CD14-positive monocyte (primary cell): ENCODE measurements around the gene HS6ST2. TPM values are rescaled to one million over a fixed set of nuclear protein-coding genes. Genes with fewer than 3 reads are reported as not detected.
A peak's percentile ranks its signal among the peaks of the same experiment; 100 is the strongest.

ENCODE experiments used
- DNase-seq, 3 donors: peaks; one replicate each; pipeline ENCODE4 v3.0.0-alpha.2; 2011 to 2022
- H2AFZ ChIP-seq: 2 replicates; pipeline ENCODE4 v1.6.0; 2012; ENCODE audit warnings: mild to moderate bottlenecking, low read depth, low read length, inconsistent platforms; ENCODE audit not compliant: insufficient read depth, poor library complexity, severe bottlenecking
- H3K27ac ChIP-seq, 2 donors: 1 replicate in 1 of 2; 2 replicates in 1 of 2; pipeline ENCODE4 v1.5.1; 2012 to 2013; ENCODE audit warnings: low read length in 2 of 2, control low read depth in 1 of 2, inconsistent platforms in 1 of 2, low read depth in 1 of 2, mild to moderate bottlenecking in 1 of 2
- H3K27me3 ChIP-seq, 2 donors: one replicate each; pipeline versions ENCODE4 v1.6.0 to v1.6.1; 2011 to 2013; ENCODE audit warnings: low read length in 2 of 2; ENCODE audit not compliant: control insufficient read depth in 2 of 2, insufficient read depth in 2 of 2
- H3K36me3 ChIP-seq, 2 donors: replicated peaks in 1 of 2; 1 replicate in 1 of 2; 2 replicates in 1 of 2; pipeline versions ENCODE4 v1.5.1 to v1.6.1; 2012 to 2013; ENCODE audit warnings: low read length in 2 of 2, control low read depth in 1 of 2, inconsistent platforms in 1 of 2, mild to moderate bottlenecking in 1 of 2; ENCODE audit not compliant: insufficient read depth in 2 of 2, control insufficient read depth in 1 of 2
- H3K4me1 ChIP-seq, 2 donors: 1 replicate in 1 of 2; 2 replicates in 1 of 2; pipeline versions ENCODE4 v1.5.1 to v1.6.1; 2012 to 2013; ENCODE audit warnings: low read length in 2 of 2, control low read depth in 1 of 2, inconsistent platforms in 1 of 2, mild to moderate bottlenecking in 1 of 2, moderate library complexity in 1 of 2; ENCODE audit not compliant: insufficient read depth in 2 of 2, control insufficient read depth in 1 of 2
- H3K4me2 ChIP-seq: replicated peaks from 2 replicates; pipeline ENCODE3; 2012; ENCODE audit warnings: low read length, moderate library complexity, mild to moderate bottlenecking; ENCODE audit not compliant: poor library complexity, severe bottlenecking; ENCODE audit errors: extremely low read depth
- H3K4me3 ChIP-seq, 3 experiments: fragments of 200-600 bp in 1 of 3; sonication (generic) in 1 of 3; replicated peaks in 1 of 3; 1 replicate in 2 of 3; 2 replicates in 1 of 3; pipeline ENCODE4 v1.5.1; 2011 to 2013; ENCODE audit warnings: low read length in 3 of 3, mild to moderate bottlenecking in 3 of 3, control low read depth in 2 of 3, low read depth in 2 of 3, inconsistent platforms in 1 of 3, moderate library complexity in 1 of 3
- H3K79me2 ChIP-seq: 2 replicates; pipeline ENCODE4 v1.6.0; 2012; ENCODE audit warnings: mild to moderate bottlenecking, control low read depth, inconsistent platforms, low read length, moderate library complexity; ENCODE audit not compliant: insufficient read depth
- H3K9ac ChIP-seq: 2 replicates; pipeline ENCODE4 v1.6.0; 2017; ENCODE audit warnings: low read length, mild to moderate bottlenecking; ENCODE audit not compliant: insufficient read depth, poor library complexity, severe bottlenecking
- H3K9me3 ChIP-seq, 2 donors: replicated peaks in 1 of 2; 1 replicate in 1 of 2; 2 replicates in 1 of 2; pipeline versions ENCODE4 v1.5.1 to v1.6.1; 2012 to 2013; ENCODE audit warnings: low read length in 2 of 2, control low read depth in 1 of 2; ENCODE audit not compliant: control insufficient read depth in 1 of 2, insufficient read depth in 1 of 2
- H4K20me1 ChIP-seq: 2 replicates; pipeline ENCODE4 v1.6.0; 2012; ENCODE audit warnings: mild to moderate bottlenecking, low read length, control low read depth, moderate library complexity; ENCODE audit not compliant: insufficient read depth
- H3K27ac Mint-ChIP-seq, 7 donors: one replicate each; pipeline ENCODE4 v1.8.0; 2020; ENCODE audit warnings: mild to moderate bottlenecking in 7 of 7, mixed read lengths in 7 of 7, moderate library complexity in 6 of 7, inconsistent platforms in 2 of 7
- H3K27me3 Mint-ChIP-seq, 3 donors: one replicate each; pipeline ENCODE4 v1.8.0; 2021 to 2022; ENCODE audit warnings: low read depth in 3 of 3, mild to moderate bottlenecking in 3 of 3, mixed read lengths in 3 of 3, moderate library complexity in 3 of 3, inconsistent platforms in 1 of 3
- H3K36me3 Mint-ChIP-seq, 2 donors: one replicate each; pipeline ENCODE4 v1.8.0; 2020; ENCODE audit warnings: mixed read lengths in 2 of 2, inconsistent platforms in 1 of 2, mild to moderate bottlenecking in 1 of 2
- H3K4me1 Mint-ChIP-seq: one replicate; pipeline ENCODE4 v1.8.0; 2020; ENCODE audit warnings: mild to moderate bottlenecking, mixed read lengths
- H3K4me3 Mint-ChIP-seq, 2 donors: one replicate each; pipeline ENCODE4 v1.8.0; 2020; ENCODE audit warnings: mild to moderate bottlenecking in 2 of 2, mixed read lengths in 2 of 2, moderate library complexity in 1 of 2
- H3K9me3 Mint-ChIP-seq, 7 donors: one replicate each; pipeline ENCODE4 v1.8.0; 2020 to 2022; ENCODE audit warnings: mixed read lengths in 7 of 7, mild to moderate bottlenecking in 6 of 7, moderate library complexity in 6 of 7, inconsistent platforms in 2 of 7
- WGBS: methylation state at CpG from one replicate; pipeline ENCODE4 v1.1.5; 2013; ENCODE audit warnings: missing lambda C conversion rate; ENCODE audit not compliant: insufficient coverage; 5-methylcytosine and 5-hydroxymethylcytosine counted together
- intact Hi-C, 2 donors: fragments of 100-400 bp; cut with micrococcal nuclease; formaldehyde crosslinking; loops; one replicate each; pipeline versions ENCODE4 v1.15.0 to v1.15.1; 2023
- polyA plus RNA-seq, 3 donors: library from polyadenylated mRNA; depleted of rRNA in 1 of 3; unstranded in 2 of 3; stranded (reverse) in 1 of 3; fragments of 300-500 nt in 2 of 3; fragments of >200 nt in 1 of 3; fragmentation: Illumina TruSeq in 2 of 3; gene quantifications; 1 replicate in 2 of 3; 2 replicates in 1 of 3; pipeline ENCODE4 v1.2.3, GENCODE V29; 2012 to 2021
- TF ChIP-seq, protein P1 (sequence below): fragments of 200-600 bp; IDR thresholded peaks from one replicate; pipeline ENCODE4 v1.8.0; 2022; ENCODE audit warnings: antibody characterized with exemption, mild to moderate bottlenecking

Gene HS6ST2
- polyA plus RNA-seq, 3 donors, result not detected

DNA sequence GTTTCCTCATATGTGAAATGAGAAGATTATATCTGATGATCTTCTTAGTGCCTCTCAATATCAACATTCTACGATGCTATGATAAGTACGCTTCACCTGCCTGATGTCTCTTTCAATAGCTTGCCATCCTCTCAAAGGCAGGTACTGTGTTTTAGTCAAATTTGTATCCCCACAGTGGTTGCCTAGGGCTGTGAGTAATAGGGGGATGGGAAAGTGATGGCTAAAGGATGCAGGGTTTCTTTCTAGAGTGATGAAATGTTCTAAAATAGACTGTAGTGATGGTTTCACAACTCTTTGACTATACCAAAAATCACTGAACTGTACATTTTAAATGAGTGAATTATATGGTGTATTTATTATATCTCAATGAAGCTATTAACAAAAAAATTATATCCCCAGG lies 142.8 kb downstream of the HS6ST2 start:
- intact Hi-C loops, result no loop called here
- no peak overlapping the region for H3K27ac Mint-ChIP-seq
- H3K9ac ChIP-seq, result no peak overlapping the region
- no peak overlapping the region for H3K4me3 Mint-ChIP-seq
- no peaks in the 10 kb centered on the region for H4K20me1 ChIP-seq
- no peaks in the 10 kb centered on the region for H3K9me3 Mint-ChIP-seq
- no peaks in the 10 kb centered on the region for H3K4me1 Mint-ChIP-seq
- H3K4me3 ChIP-seq, result no peak overlapping the region
- TF ChIP-seq, protein P1, sequence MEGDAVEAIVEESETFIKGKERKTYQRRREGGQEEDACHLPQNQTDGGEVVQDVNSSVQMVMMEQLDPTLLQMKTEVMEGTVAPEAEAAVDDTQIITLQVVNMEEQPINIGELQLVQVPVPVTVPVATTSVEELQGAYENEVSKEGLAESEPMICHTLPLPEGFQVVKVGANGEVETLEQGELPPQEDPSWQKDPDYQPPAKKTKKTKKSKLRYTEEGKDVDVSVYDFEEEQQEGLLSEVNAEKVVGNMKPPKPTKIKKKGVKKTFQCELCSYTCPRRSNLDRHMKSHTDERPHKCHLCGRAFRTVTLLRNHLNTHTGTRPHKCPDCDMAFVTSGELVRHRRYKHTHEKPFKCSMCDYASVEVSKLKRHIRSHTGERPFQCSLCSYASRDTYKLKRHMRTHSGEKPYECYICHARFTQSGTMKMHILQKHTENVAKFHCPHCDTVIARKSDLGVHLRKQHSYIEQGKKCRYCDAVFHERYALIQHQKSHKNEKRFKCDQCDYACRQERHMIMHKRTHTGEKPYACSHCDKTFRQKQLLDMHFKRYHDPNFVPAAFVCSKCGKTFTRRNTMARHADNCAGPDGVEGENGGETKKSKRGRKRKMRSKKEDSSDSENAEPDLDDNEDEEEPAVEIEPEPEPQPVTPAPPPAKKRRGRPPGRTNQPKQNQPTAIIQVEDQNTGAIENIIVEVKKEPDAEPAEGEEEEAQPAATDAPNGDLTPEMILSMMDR, result no peak
- H3K36me3 ChIP-seq, result no peaks in the 10 kb centered on the region
- H3K27me3 Mint-ChIP-seq, result peaks cover 0 to 2% (median 0%) of the 10 kb centered on the region in 3 donors
- no peaks in the 10 kb centered on the region for H3K36me3 Mint-ChIP-seq
- no peaks in the 10 kb centered on the region for H3K27me3 ChIP-seq
- H3K4me2 ChIP-seq, result no peak overlapping the region
- H2AFZ ChIP-seq, result no peak overlapping the region
- no CpG with 5 or more reads among the region's 2 CpGs for WGBS
- no peak for DNase-seq
- H3K9me3 ChIP-seq, result no peaks in the 10 kb centered on the region
- H3K27ac ChIP-seq, result no peak overlapping the region
- no peaks in the 10 kb centered on the region for H3K4me1 ChIP-seq
- H3K79me2 ChIP-seq, result no peaks in the 10 kb centered on the region

DNA sequence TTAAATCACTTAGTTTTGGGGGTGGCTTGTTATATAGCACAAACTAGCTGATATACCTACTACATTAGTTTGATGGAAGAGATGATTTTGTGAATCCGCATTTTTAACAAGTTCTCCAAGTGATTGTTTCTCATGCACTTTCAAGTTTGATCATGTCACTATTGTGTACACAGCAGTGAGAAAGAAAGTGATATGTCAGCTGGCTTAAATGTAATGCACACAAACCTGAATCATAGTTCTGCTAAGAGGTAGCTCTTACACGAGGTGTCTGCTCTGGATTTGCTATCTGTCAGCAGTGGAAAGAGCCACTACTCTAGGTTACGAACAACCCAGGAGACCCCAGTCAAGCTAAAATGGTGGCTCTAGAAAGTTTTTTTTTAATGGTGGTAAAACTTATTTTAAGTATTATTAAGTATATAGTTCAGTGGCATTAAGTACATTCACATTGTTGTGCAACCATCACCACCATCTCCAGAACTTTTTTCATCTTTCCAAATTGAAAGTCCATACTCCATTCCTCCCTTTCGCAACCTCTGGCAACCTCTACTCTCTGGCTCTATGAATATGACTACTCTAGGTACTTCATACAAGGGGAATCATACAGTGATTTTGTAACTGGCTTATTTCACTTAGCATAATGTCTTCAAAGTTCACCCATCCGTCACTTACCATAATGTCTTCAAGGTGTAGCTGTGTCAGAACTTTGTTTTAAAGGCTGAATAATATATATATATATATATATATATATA lies 147.3 kb downstream of the HS6ST2 start:
- Histone ChIP-seq H3K9me3 (no peaks in the 10 kb centered on the region), H3K4me2 (no peak overlapping the region), H3K36me3 (no peaks in the 10 kb centered on the region), H4K20me1 (no peaks in the 10 kb centered on the region), H3K79me2 (no peaks in the 10 kb centered on the region), H2AFZ (no peak overlapping the region), H3K9ac (no peak overlapping the region), H3K27ac (no peak overlapping the region), H3K4me1 (no peaks in the 10 kb centered on the region), H3K4me3 (no peak overlapping the region), H3K27me3 (peaks cover 0 to 3% of the 10 kb centered on the region in 2 donors)
- no CpG with 5 or more reads among the region's 5 CpGs for WGBS
- Mint-ChIP-seq H3K4me1 (no peaks in the 10 kb centered on the region), H3K9me3 (peaks cover 0 to 2% (median 0%) of the 10 kb centered on the region in 7 donors), H3K27me3 (peaks cover 0 to 2% (median 0%) of the 10 kb centered on the region in 3 donors), H3K4me3 (no peak overlapping the region), H3K36me3 (no peaks in the 10 kb centered on the region), H3K27ac (peak overlapping the region in 1 of 7 donors; percentile 38)
- TF ChIP-seq, protein P1, result no peak
- intact Hi-C loops, result no loop called here
- DNase-seq, result no peak
